ENCODE data around the gene ZBTB20. TPM values are rescaled to one million over a fixed set of nuclear protein-coding genes. Genes with fewer than 3 reads are reported as not detected.

The ZBTB20 gene
- total RNA-seq, 1 donor from 2014 or later, result 19.1 TPM

DNA sequence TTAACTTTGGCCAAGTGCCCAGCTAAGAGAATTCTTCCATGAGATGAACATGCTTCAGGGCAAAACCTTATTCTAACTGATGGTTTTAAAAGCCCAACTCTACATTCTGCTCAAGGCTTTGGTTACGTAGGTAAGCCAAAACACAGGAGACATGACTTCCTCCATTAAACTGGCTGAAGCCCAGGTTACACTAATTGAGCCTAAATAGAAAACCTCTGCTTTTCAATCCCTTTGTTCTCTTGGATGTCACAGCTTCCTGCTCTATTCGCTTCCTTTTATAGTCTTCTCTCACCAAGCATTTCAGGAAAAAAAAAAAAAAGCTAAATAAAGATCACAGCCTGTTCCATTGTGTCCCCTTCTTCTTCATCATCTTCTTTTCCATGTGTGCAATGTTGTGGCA is 432.9 kb downstream of the ZBTB20 start:
- Mint-ChIP-seq H3K9me3 (ENCODE audit: unreplicated experiment) (no peaks in the 10 kb centered on the region), H3K27me3 (ENCODE audit: unreplicated experiment) (no peaks in the 10 kb centered on the region), H3K4me1 (ENCODE audit: unreplicated experiment) (no peaks in the 10 kb centered on the region), H3K36me3 (ENCODE audit: unreplicated experiment) (peaks cover 1% of the 10 kb centered on the region), H3K4me3 (ENCODE audit: unreplicated experiment) (no peak overlapping the region), H3K27ac (ENCODE audit: unreplicated experiment) (no peak overlapping the region)
- no peak for DNase-seq (ENCODE audit: extremely low spot score, unreplicated experiment)
- TF ChIP-seq, protein P1, sequence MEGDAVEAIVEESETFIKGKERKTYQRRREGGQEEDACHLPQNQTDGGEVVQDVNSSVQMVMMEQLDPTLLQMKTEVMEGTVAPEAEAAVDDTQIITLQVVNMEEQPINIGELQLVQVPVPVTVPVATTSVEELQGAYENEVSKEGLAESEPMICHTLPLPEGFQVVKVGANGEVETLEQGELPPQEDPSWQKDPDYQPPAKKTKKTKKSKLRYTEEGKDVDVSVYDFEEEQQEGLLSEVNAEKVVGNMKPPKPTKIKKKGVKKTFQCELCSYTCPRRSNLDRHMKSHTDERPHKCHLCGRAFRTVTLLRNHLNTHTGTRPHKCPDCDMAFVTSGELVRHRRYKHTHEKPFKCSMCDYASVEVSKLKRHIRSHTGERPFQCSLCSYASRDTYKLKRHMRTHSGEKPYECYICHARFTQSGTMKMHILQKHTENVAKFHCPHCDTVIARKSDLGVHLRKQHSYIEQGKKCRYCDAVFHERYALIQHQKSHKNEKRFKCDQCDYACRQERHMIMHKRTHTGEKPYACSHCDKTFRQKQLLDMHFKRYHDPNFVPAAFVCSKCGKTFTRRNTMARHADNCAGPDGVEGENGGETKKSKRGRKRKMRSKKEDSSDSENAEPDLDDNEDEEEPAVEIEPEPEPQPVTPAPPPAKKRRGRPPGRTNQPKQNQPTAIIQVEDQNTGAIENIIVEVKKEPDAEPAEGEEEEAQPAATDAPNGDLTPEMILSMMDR (IDR thresholded peaks at IDR 0.05), result no peak

DNA sequence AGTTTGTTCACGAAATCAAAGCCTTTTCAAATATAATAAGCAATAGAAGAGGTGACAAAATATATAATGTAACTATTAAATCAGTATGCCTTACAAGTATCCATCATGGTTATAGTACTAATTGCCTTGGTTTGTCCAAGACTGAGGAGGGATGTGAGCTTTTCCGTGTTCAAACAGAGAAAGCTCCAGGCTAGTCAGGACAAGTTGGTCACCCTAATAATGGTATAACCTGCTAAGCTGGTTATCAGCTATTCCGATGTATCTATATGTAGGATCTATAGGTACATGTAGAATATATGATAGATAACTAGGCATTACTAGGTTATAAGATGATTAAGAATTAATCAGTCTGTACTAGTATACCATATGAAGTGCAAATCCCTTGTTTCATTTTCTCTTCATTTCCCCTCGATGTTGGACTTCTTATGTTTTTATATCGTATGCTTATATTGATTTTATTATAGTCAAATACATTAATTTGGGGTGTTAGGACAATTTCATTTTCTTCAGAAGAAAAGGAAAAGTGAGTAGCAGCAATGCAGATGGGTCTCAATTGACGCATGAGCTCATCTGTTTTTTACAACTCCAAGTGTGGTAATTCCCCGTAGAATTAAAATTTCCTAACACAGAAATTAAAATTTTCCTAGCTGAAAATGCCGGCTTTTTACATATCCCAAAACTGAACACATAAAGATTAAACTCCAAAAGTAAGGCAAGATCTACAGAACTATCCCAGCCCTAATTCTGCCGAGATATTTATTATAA is 434.2 kb downstream of the ZBTB20 start:
- Mint-ChIP-seq H3K4me1 (ENCODE audit: unreplicated experiment) (no peaks in the 10 kb centered on the region), H3K36me3 (ENCODE audit: unreplicated experiment) (no peaks in the 10 kb centered on the region), H3K9me3 (ENCODE audit: unreplicated experiment) (no peaks in the 10 kb centered on the region), H3K4me3 (ENCODE audit: unreplicated experiment) (no peak overlapping the region), H3K27me3 (ENCODE audit: unreplicated experiment) (no peaks in the 10 kb centered on the region), H3K27ac (ENCODE audit: unreplicated experiment) (no peak overlapping the region)
- TF ChIP-seq, protein P1 (IDR thresholded peaks at IDR 0.05), result no peak
- no peak for DNase-seq (ENCODE audit: extremely low spot score, unreplicated experiment)

DNA sequence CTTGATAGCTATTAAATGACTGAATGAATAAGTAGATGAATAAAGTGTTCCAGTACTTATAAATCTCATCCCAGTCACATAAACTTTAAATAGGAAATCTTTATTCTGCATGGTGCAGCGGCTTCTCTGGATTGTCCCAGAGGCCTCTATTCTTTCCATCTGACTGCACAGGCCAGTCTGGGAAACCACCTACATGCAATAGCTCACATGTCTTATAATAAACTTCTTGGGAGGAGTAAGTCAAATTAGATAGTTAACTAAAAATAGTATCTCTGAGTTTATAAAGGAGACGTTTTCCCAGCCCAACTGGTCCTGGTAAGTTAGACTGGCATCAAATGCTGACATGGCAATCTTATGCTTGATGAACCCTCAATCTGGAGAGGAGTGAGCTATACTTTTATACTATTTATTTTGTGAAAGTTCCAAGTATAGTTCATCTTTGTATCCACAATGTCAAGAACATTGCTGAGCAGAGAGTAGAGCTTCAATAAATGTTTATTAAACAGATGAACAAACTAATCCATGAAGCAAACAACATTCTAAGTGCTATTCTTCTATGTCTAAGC is 435.7 kb downstream of the ZBTB20 start:
- Mint-ChIP-seq H3K27ac (ENCODE audit: unreplicated experiment) (no peak overlapping the region), H3K4me1 (ENCODE audit: unreplicated experiment) (no peaks in the 10 kb centered on the region)

DNA sequence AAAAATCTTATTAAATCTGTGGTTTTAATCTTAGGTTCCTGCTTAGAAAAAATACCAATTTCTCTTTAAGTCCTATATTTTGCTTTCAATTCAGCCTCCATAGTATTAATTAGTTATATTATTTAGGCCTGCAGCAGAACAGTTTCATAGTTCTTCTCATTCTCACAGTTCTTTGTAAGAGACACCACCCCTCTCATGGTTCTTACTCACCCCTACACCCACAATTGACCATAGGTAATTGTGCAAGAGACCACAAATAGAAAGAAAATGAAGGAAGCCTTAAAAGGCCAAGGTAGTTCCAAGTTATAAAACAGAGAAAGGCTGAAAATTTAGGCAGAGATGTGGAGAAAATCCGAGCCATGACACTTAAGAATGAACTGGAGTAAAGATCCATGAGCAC is 438.0 kb downstream of the ZBTB20 start:
- H3K27me3 Mint-ChIP-seq (ENCODE audit: unreplicated experiment), result no peaks in the 10 kb centered on the region
- TF ChIP-seq, protein P1 (IDR thresholded peaks at IDR 0.05), result no peak
- no peak overlapping the region for H3K27ac Mint-ChIP-seq (ENCODE audit: unreplicated experiment)
- H3K36me3 Mint-ChIP-seq (ENCODE audit: unreplicated experiment), result no peaks in the 10 kb centered on the region
- DNase-seq (ENCODE audit: extremely low spot score, unreplicated experiment), result no peak
- H3K9me3 Mint-ChIP-seq (ENCODE audit: unreplicated experiment), result no peaks in the 10 kb centered on the region
- H3K4me1 Mint-ChIP-seq (ENCODE audit: unreplicated experiment), result no peaks in the 10 kb centered on the region
- H3K4me3 Mint-ChIP-seq (ENCODE audit: unreplicated experiment), result no peak overlapping the region

More for the DNA sequence above, 435.7 kb downstream of the ZBTB20 start:
- Mint-ChIP-seq H3K27me3 (ENCODE audit: unreplicated experiment) (no peaks in the 10 kb centered on the region), H3K9me3 (ENCODE audit: unreplicated experiment) (no peaks in the 10 kb centered on the region), H3K36me3 (ENCODE audit: unreplicated experiment) (no peaks in the 10 kb centered on the region), H3K4me3 (ENCODE audit: unreplicated experiment) (no peak overlapping the region)
- DNase-seq (ENCODE audit: extremely low spot score, unreplicated experiment), result no peak
- TF ChIP-seq, protein P1 (IDR thresholded peaks at IDR 0.05), result no peak

DNA sequence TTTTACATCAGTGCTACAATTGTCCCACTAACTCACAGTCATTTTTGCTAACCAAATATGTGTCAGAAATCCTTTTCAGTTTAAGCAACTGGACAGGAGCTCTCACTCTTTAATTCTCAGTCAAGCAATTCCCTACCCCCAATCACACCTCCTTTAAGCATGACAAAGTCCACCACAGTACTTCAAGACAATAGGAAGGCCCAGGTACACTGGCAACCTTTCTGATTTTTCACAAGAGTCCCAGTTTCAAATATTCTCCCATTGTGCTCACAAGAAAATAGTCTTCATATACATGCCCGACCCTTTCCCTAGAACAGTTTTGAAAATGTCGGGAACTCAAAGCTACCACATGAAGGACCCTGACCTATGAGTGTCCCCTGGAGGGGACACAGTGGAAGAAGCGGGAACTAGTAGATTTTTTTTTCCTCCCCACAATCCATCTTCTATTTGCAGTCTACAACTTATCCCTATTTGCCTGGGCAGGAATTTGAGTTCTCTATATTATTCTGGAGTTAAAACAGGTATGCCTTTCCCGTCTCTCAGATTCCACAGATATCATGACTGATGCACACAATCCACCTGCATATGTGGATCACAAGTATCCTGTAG is 439.7 kb downstream of the ZBTB20 start:
- H3K4me3 Mint-ChIP-seq (ENCODE audit: unreplicated experiment), result no peak overlapping the region
- H3K27ac Mint-ChIP-seq (ENCODE audit: unreplicated experiment), result no peak overlapping the region

More for the DNA sequence above, 439.7 kb downstream of the ZBTB20 start:
- Mint-ChIP-seq H3K27me3 (ENCODE audit: unreplicated experiment) (no peaks in the 10 kb centered on the region), H3K9me3 (ENCODE audit: unreplicated experiment) (no peaks in the 10 kb centered on the region), H3K36me3 (ENCODE audit: unreplicated experiment) (no peaks in the 10 kb centered on the region), H3K4me1 (ENCODE audit: unreplicated experiment) (no peaks in the 10 kb centered on the region)
- TF ChIP-seq, protein P1 (IDR thresholded peaks at IDR 0.05), result no peak
- DNase-seq (ENCODE audit: extremely low spot score, unreplicated experiment), result no peak
